WTC11 (cell line): ENCODE data around the gene C17orf75.

Experiments used
- ATF2 ChIP-seq: sonication (generic); formaldehyde crosslinking; IDR thresholded peaks from 2 replicates; pipeline ENCODE4 v1.8.1; 2022; ENCODE audit warnings: low read depth, missing genetic modification reagents, borderline replicate concordance
- CTCF ChIP-seq: fragments of 200-600 bp; IDR thresholded peaks from 2 replicates; pipeline ENCODE4 v1.8.0; 2022; ENCODE audit warnings: antibody characterized with exemption
- ESRRA ChIP-seq: sonication (generic); formaldehyde crosslinking; IDR thresholded peaks from 2 replicates; pipeline ENCODE4 v1.8.1; 2022; ENCODE audit warnings: mild to moderate bottlenecking, missing genetic modification reagents, borderline replicate concordance
- GRHL2 ChIP-seq: fragments of 250-450 bp; sonication (Bioruptor Pico); IDR thresholded peaks from 2 replicates; pipeline ENCODE4 v1.8.0; 2022; ENCODE audit warnings: mild to moderate bottlenecking, moderate library complexity; ENCODE audit not compliant: insufficient replicate concordance, severe bottlenecking
- HMGXB4 ChIP-seq: sonication (generic); formaldehyde crosslinking; IDR thresholded peaks from 2 replicates; pipeline ENCODE4 v1.8.1; 2023; ENCODE audit warnings: mild to moderate bottlenecking, moderate library complexity, missing genetic modification reagents
- SMAD3 ChIP-seq: sonication (generic); formaldehyde crosslinking; IDR thresholded peaks from 2 replicates; pipeline ENCODE4 v1.8.0; 2022; ENCODE audit warnings: missing genetic modification reagents, mild to moderate bottlenecking, borderline replicate concordance
- TEAD1 ChIP-seq: sonication (generic); formaldehyde crosslinking; IDR thresholded peaks from 2 replicates; pipeline ENCODE4 v1.8.0; 2022; ENCODE audit warnings: mild to moderate bottlenecking, missing genetic modification reagents
- ZNF138 ChIP-seq: sonication (generic); formaldehyde crosslinking; conservative IDR thresholded peaks from 2 replicates; pipeline ENCODE4 v1.8.1; 2022; ENCODE audit warnings: mild to moderate bottlenecking, moderate library complexity, missing genetic modification reagents

GRCh38 chr17:32333187-32333586 is 8.8 kb downstream of the C17orf75 start:
- no peak for TF ChIP-seq ATF2 (CRISPR knock-in tag)
- TF ChIP-seq SMAD3, result no peak
- no peak for TF ChIP-seq ZNF138 (CRISPR knock-in tag)
- TF ChIP-seq ESRRA (CRISPR knock-in tag), result no peak
- no peak for TF ChIP-seq CTCF
- no peak for TF ChIP-seq GRHL2 (CRISPR knock-in tag)
- no peak for TF ChIP-seq TEAD1 (CRISPR knock-in tag)
- TF ChIP-seq HMGXB4 (CRISPR knock-in tag), result no peak
